HG03442 (cell line): ENCODE results near the gene NBPF1.
"Not testable (repeated sequence)": the region's sequence is repeated elsewhere in the genome, so short reads cannot be mapped to it uniquely, and the experiment has no call there.

Experiments used
- ATAC-seq: cut with Tn5 transposase; IDR thresholded peaks from one replicate; pipeline ENCODE4 v1.9.1; 2021; ENCODE audit warnings: mild to moderate bottlenecking, moderate library complexity; ENCODE audit not compliant: unreplicated experiment

Gene NBPF1

DNA sequence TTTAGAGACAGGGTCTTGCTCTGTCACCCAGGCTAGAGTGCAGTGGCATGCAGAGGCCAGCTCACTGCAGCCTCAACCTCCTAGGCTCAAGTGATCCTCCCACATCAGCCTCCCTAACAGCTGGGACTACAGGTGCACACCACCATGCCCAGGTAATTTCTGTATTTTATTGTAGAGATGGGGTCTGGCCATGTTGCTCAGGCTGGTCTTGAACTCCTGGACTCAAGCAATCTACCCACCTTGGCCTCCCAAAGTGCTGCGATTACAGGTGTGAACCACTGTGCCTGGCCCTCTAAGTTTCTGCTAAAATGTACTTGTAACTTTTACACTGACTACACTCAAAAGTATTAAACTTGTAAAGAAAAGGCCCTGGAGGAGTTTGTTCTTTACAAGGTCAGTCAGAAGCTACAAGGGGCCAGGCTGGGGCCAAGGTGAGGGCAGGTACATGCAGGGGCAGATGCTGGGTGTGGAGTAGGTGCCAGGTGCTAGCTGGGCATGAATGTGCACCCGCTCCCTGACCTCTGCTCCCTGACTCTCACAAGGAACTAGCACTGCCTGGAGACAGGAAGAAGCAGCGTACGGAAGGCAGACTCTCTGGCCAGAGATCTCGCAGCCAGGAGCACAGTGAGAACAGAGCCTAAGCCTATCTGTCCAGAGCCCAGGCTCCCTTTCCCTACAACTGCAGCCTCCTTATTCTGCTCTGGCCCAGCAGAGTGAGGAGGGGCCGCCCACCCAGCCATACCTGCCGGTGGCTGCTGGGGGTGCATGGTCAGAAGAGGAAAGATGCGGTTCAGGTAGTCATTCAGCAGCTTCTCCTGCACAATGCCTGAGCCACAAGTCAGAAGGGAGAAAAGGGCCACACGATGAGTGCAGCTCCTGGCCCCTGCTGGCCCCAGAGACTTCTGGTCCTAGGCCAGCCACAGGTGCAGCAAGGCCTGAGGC lies 28.9 kb upstream of the NBPF1 start:
- not testable (repeated sequence) for ATAC-seq

DNA sequence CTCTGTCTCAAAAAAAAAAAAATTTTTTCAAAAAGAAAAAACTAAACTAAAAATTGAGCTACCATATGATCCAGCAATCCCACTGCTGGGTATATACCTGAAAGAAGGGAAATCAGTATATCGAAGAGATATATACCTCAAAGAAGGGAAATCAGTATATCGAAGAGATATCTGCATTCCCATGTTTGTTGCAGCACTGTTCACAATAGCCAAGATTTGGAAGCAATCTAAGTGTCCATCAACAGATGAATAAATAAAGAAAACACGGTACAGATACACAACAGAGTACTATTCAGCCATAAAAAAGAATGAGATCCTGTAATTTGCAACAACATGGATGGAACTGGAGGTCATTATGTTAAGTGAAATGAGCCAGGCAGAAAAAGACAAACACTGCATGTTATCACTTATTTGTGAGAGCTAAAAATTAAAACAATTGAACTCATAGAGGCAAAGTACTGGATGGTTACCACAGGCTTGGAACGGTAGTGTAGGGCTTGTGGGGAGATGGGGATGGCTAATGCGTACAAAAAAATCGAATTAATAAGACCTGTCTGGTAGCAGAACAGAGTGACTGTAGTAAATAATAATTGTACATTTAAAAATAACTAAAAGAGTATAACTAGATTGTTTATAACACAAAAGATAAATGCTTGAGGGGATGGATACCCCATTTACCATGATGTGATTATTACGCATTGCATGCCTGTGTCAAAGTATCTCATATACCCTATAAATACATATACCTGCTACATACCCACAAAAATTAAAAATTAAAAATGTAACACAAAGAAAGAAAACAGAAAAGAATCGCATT lies 28.0 kb upstream of the NBPF1 start:
- ATAC-seq: not testable (repeated sequence)

DNA sequence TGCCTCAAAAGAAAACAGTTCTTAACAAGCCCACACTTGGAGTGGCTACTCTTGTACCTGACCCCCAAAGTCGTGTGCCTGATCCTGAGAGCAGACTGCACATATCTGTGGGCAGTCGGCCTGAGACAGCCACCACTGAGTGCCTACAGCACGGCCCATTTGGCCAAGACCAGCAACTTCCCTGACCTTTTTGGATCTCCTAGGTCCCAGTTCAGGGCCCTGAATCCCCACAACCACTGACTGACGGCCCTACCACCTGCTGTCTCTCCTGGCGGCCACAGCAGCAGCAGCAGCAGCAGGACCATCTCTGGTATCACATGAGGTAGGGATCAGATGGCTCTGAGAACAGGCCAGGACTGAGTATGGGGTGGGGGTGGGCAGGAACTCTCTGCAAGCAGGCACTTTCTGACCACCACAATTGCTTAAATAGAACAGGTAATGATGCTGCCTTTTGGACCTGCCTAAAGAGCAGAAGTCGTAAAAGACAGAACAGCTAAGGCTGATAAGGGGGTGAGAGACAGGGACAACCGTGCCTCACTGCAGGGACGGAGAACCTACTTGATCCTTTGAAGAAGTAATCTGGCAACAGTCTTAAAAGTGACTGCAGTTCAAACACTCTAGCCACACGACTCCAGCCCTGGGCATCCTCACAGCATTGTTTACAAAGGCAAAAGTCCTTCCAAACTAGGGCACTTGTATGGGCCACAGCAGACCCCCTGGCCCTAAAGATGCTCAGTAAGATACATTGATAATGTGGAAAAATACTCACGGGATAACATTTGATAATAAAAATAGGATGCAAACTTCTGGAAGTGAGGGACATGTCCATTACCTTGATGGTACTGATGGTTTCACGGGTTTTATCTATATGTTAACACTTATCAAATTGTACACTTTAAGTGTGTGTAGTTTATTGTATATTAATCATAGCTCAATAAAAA lies 26.0 kb upstream of the NBPF1 start:
- ATAC-seq: not testable (repeated sequence)

DNA sequence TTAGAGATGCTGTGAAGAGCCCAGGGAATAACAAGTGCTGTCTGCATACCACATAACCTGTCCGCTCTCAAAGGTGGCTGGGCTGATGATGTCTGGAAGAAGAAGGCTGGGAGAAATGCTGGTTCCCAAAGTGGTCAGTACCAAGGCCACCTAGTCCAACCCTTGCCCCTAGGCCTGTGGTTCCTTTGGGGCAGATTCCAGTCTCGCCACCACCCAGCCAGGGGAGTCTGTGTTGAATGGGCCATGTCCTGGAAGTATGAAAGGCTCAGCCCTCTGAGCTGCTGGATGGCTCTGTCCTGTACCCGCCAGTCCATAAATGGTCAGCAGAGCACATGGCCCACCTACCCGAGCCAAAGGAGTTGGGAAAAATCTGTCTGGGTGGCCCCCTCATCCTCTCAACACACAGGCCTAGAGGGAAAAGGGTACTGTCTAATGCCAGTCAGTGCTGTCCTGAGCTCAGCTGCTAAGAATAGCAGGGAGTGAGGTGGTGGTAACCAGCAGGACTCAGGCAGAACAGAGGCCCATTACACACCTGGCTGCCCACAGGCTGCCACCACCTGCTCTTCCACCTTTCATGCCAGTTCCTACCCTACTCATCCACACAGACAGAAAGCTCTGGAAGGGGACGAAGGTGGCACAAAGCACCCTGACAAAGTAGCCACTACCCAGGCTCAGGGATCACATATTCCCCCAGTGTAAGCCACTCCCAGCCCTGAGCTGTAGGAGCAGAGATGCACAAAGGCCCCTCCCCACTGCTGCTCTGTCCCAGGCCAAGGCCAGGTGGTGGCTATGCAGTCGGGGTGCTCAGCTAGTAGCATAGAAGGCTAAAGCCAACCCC lies 24.8 kb upstream of the NBPF1 start:
- ATAC-seq: not testable (repeated sequence)

DNA sequence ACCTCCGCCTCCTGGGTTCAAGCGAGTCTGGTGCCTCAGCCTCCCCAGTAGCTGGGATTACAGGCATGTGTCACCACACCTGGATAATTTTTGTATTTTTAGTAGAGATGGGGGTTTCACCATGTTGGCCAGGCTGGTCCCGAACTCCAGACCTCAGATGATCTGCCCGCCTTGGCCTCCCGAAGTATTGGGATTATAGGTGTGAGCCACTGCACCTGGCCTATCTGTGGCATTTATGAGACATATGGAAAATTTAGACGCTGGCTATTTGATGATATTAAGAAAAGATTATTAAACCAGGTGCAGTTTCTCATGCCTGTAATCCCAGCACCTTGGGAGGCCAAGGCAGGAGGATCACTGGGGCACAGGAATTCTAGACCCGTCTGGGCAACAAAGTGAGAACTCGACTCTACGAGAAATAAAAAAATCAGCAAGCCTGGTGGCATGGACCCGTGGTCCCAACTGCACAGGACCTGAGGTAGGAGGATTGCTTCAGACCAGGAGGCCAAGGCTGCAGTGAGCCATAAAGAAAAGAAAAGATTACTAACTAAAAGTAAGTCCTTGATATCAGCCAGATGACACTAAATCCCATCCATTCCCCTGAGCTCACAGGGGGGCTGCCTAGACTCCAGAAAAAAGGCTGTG lies 23.3 kb upstream of the NBPF1 start:
- not testable (repeated sequence) for ATAC-seq

DNA sequence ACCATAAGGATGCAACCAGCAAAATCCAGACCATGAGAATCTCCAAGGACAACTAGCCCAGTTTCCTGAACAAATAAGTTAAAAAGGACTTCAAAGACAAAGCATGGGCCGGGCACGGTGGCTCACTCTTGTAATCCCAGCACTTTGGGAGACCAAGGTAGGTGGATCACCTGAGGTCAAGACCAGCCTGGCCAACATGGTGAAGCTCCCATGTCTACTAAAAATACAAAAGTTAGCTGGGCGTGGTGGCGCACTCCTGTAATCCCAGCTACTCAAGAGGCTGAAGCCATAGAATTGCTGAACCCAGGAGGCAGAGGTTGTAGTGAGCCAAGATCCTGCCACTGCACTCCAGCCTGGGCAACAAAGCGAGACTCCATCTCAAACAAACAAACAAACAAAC lies 22.6 kb upstream of the NBPF1 start:
- not testable (repeated sequence) for ATAC-seq

DNA sequence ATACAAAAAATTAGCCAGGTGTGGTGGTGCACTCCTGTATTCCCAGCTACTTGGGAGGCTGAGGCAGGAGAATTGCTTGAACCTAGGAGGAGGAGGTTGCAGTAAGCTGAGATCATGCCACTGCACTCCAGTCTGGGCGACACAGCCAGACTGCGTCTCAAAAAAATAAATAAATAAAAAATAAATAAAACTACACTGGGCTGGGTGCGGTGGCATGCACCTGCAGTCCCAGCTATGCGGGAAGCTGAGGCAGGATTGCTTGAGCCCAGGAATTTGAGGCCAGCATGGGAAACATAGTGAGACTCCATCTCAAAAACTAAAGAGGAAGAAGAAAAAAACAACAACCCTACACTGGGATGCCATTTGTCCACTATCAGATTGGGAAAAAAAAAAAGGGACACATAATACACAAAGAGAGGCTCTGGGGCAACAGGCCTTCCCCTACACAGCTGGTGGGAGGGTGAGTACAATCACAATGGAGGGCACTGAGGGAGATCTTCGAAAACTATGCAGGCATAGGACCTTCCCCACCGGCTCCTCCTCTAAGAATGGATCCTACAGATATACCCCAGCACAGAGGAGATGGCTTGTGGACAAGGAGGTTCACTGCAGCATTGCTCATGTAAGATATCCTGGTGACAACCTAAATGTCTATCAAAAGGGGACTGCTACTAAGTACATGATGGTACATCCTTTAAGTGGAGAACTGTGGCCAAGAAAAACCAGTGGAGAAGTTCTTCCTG lies 20.3 kb upstream of the NBPF1 start:
- ATAC-seq: not testable (repeated sequence)

DNA sequence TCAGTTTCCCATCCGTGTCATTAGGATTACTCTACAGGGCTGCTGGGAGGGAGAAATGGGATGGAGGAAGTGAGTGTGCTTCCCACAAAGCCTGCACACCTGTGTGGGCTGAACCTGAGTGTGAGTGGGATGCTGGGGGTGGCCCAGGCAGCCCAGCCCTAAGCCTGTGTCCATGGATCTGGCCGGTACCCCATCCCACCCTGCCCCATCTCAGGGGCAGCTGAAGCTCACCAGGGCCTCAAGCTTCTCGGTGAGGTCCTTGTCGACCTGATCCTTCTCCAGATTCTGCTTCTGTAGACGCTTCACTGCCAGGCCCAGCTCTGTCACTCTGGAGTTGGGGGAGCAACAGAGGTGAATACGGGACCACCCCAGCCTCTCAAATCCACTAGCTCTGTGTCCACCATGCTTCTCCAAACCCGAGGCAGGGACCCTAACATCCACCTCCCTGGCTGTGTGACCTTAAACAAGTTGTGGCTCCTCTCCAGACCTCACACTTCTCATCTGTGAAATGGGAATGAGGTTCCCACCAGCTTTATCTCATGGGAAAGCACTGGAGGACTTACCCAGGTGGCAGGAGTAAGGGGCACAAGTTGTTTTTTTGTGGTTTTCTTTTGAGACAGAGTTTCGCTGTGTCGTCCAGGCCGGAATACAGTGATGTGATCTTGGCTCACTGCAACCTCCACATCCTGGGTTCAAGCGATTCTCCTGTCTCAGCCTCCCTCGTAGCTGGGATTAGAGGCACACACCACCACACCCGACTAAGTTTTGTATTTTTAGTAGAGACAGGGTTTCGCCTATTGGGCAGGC lies 18.9 kb upstream of the NBPF1 start:
- ATAC-seq: not testable (repeated sequence)

DNA sequence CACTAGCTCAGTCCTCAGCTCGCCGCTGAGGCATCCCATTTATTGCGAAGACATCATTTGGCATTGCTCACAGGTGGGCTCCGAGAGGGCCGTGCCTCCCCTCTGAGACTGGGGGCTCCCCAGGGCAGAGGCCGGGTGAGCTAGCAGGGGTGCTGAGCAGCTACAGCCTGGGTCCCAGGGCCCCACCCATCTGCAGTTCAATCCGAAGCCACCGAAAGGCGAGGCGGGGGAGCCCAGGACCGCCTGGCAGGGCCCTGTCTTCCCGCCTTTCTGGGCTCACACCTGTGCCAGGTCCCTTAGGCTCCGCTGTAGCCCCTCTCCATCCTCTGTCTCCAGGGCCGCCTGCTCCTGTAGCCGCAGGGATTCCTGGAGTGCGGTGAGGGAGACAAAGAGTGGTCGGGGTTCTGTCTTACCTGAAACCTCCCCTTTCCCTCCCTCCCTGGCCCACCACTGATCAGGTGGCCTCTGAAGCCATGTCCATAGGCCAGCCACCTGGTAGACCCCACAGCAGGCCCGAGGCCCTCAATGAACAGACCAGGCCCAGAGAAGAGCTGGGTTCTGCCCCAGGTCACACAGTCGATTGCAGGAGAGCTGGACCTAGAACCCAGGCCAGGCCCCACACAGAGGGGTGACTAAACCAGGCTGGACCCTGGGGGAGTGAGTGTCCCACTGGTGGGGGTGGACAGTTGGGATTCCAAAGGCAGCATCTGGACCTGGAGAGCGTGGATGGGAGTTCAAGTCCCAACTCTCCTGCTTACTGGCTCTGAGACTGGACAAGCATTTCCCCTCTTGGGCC lies 18.1 kb upstream of the NBPF1 start:
- ATAC-seq: no peak

DNA sequence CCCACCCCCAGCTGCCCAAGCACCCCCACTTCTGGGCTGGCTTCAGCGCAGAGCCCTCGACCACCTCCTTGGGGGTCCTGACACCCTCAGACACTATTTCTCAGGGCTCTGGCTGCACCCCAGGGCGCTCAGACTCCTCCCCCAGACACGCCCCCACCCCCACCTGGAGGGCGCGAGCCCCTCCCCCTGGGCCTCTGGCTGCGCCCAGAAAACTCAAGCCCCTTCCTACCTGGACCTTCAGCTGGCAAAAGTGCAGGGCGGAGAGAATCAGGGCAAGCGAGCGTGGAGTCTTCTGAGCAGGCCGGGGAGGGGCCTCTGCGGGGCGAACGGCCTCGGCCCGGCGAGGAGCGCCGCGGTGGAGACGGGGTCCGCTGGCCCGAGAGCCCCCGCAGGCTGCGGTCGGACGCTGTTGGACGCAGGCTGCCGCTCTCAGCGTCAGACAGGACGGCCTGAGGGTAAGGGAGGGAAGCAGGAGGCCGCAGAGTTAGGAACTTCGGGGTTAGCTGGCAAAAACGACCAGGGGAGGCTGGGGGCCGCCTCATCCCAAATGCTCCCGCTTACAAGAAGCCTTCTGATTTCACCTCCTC lies 17.4 kb upstream of the NBPF1 start:
- ATAC-seq: no peak

DNA sequence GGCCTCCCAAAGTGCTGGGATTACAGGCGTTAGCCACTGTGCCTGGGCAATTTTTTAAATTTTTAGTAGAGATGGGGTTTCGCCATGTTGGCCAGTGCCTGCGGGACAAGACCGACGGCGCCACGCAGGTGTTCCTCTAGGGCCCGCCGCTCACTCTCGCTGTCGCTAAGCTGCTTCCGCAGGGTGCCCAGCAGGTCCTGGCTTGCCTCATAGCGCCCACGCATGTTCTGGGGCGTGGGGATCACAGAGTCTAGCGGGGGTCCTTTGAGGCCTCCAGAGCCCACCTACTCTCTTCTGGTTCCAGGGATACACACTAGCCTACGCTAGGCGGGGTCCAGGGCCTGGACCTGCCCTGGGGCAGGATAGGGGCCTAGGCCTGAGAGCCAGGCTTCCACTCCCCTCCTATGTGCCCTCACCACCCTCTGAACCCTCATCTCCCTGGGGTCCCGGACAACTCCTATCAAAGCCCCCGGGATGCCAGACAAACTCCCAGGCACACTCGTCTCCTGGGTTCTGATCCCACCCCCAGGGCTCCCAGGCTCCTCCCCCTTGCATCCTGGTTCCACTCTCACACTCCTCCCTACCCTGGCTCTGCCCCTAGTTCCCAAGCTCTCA lies 16.7 kb upstream of the NBPF1 start:
- not testable (repeated sequence) for ATAC-seq

DNA sequence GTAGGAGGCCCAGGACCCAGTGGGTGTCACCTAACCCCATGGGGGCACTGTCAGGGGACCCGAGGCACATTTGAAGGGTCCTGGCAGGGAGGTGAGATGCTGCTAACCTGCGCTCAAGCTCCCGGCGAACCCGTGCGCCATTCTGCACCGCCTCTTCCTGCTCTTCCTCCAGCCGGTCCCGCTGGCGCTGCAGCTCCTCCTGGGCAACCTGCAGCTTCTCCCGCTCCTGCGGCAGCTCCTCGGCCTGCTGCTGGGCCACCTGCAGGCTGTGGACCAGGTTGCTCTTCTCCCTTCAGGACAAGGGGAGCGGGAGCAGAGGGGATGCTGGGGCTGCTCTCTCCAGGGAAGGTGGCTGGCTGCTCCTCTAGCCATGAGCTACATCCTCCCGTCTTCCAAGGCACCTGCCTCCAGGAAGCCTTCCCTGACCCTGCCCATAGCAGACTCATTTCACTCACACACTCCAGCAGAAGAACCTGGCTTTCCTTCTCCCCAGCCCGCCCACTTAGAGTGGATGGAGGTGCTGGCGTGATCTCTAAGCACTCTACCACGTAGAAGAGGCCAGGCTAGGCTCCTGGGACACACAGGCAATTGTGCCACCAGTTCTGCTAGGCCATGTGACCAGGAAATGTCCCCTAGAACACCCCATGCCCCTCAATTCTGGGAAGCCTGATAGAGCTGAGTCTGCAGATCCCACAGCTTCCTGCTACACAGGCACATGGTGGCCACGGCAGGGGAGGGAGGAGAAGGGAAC lies 15.2 kb upstream of the NBPF1 start:
- ATAC-seq: no peak

DNA sequence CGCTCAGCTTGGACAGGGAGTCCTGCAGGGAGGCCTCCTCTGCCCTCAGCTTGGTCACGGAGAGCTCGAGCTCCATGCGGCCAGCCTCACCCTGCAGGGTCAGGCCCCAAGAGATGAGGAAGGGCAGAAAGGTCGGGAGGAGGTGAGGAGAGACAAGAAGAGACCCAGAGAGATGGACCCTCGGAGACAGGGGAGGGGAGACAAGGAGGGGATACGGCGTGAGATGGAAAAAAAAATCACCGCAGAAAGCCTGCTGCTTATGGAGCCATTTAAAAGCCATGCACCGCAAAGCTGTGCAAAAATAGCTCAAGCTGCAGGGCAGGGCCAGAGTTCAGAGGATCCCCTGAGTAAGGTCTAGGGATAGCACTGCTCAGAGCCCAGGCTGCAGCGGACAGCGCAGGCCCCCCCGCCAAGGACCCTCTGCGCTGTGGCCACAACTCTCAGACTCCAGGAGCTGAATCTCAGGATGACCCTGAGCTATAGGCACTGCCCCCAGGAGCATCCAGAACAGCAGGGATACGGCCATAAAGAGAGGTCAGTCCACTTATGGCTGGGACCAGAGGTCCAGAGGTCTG lies 13.1 kb upstream of the NBPF1 start:
- ATAC-seq: not testable (repeated sequence)

DNA sequence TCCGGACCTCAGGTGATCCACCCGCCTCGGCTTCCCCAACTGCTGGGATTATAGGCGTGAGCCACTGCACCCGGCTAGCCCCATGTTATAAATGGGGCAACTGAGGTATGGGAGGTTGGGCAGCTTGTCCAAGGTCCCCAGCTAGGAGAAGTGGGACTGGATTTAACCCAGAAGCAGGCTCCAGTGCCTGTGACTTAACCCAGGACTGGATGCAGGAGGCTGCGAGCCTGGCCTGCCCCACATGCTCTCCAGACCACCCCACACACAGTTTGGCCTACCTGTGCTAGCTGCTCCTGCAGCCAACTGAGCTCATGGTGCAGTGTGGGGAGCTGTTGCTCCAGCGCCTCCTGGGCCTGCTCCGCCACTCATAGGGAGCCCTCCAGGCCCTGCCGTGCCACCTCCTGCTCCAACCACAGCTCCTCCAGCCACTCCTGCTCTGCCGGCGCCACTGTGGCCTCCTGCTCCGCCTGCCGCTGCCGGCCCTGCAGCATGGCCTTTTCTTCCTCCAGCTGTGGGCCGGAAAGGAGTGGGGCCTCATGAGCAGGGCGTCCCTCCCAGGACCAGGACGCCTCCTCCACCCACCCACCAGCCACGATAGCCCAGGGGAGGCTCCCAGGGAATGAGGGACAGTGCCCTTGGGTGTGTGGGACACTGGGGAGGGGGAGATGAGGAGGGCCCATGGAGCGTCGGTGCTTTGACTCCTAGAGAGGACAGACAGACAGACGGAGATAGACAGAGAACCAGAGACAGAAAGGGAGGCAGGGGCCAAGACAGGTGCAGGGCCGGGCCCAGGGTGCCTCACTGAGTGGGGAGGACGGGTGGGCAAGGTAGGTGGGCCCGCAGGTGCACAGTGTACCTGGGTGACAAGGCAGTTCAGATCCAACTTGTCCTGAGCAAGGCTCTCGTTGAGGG lies 12.4 kb upstream of the NBPF1 start:
- ATAC-seq: no peak
